Neural crest cell (in vitro differentiated cells): ENCODE results near the gene SMO. TPM values are rescaled to one million over a fixed set of nuclear protein-coding genes. Genes with fewer than 3 reads are reported as not detected.

ENCODE experiments used
- DNase-seq: peaks from one replicate; pipeline ENCODE4 v3.0.0; 2021; ENCODE audit warnings: low read depth, mixed read lengths, low spot score
- H3K27ac Mint-ChIP-seq: one replicate; pipeline ENCODE4 v1.8.0; 2021; ENCODE audit warnings: mild to moderate bottlenecking, mixed read lengths; ENCODE audit not compliant: unreplicated experiment
- H3K27me3 Mint-ChIP-seq: 2 replicates; pipeline ENCODE4 v1.8.0; 2021; ENCODE audit warnings: low read depth, mild to moderate bottlenecking, mixed read lengths
- H3K36me3 Mint-ChIP-seq: 2 replicates; pipeline ENCODE4 v1.8.0; 2021; ENCODE audit warnings: low read depth, mild to moderate bottlenecking, mixed read lengths
- H3K4me1 Mint-ChIP-seq: 2 replicates; pipeline ENCODE4 v1.8.0; 2021; ENCODE audit warnings: mixed read lengths
- H3K4me3 Mint-ChIP-seq: one replicate; pipeline ENCODE4 v1.8.0; 2021; ENCODE audit warnings: mild to moderate bottlenecking, mixed read lengths
- H3K9me3 Mint-ChIP-seq: 2 replicates; pipeline ENCODE4 v1.8.0; 2021; ENCODE audit warnings: mixed read lengths
- total RNA-seq: library from RNA; stranded (reverse); gene quantifications from 2 replicates; pipeline ENCODE4 v1.2.1, GENCODE V29; 2021
- TF ChIP-seq, protein P1 (sequence below): fragments of 200-600 bp; sonication (generic); conservative IDR thresholded peaks from 2 replicates; pipeline ENCODE4 v1.5.0; 2021; ENCODE audit warnings: antibody characterized with exemption, mild to moderate bottlenecking

Gene SMO
- total RNA-seq, 1 donor from 2014 or later: 119 TPM

GRCh38 chr7:129202058-129202777 lies 13.8 kb downstream of the SMO start:
- Mint-ChIP-seq H3K4me3 (no peak overlapping the region), H3K27ac (no peak overlapping the region), H3K4me1 (peaks cover 12% of the 10 kb centered on the region), H3K9me3 (no peaks in the 10 kb centered on the region), H3K27me3 (no peaks in the 10 kb centered on the region), H3K36me3 (peaks cover 11% of the 10 kb centered on the region)
- no peak for DNase-seq
- TF ChIP-seq, protein P1, sequence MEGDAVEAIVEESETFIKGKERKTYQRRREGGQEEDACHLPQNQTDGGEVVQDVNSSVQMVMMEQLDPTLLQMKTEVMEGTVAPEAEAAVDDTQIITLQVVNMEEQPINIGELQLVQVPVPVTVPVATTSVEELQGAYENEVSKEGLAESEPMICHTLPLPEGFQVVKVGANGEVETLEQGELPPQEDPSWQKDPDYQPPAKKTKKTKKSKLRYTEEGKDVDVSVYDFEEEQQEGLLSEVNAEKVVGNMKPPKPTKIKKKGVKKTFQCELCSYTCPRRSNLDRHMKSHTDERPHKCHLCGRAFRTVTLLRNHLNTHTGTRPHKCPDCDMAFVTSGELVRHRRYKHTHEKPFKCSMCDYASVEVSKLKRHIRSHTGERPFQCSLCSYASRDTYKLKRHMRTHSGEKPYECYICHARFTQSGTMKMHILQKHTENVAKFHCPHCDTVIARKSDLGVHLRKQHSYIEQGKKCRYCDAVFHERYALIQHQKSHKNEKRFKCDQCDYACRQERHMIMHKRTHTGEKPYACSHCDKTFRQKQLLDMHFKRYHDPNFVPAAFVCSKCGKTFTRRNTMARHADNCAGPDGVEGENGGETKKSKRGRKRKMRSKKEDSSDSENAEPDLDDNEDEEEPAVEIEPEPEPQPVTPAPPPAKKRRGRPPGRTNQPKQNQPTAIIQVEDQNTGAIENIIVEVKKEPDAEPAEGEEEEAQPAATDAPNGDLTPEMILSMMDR: no peak

GRCh38 chr7:129203050-129203741 lies 14.8 kb downstream of the SMO start:
- no peak for DNase-seq
- peaks cover 12% of the 10 kb centered on the region for H3K36me3 Mint-ChIP-seq
- TF ChIP-seq, protein P1: no peak
- no peak overlapping the region for H3K4me3 Mint-ChIP-seq
- no peaks in the 10 kb centered on the region for H3K9me3 Mint-ChIP-seq
- H3K4me1 Mint-ChIP-seq: peaks cover 12% of the 10 kb centered on the region
- no peak overlapping the region for H3K27ac Mint-ChIP-seq
- H3K27me3 Mint-ChIP-seq: no peaks in the 10 kb centered on the region

- Mint-ChIP-seq H3K4me3 (no peak overlapping the region), H3K9me3 (no peaks in the 10 kb centered on the region), H3K36me3 (peaks cover 8% of the 10 kb centered on the region), H3K4me1 (peaks cover 12% of the 10 kb centered on the region), H3K27ac (no peak overlapping the region), H3K27me3 (no peaks in the 10 kb centered on the region)
- TF ChIP-seq, protein P1: no peak
- DNase-seq: no peak
These were observed 16.8 kb downstream of the SMO start for GRCh38 chr7:129205126-129205818.

DNA sequence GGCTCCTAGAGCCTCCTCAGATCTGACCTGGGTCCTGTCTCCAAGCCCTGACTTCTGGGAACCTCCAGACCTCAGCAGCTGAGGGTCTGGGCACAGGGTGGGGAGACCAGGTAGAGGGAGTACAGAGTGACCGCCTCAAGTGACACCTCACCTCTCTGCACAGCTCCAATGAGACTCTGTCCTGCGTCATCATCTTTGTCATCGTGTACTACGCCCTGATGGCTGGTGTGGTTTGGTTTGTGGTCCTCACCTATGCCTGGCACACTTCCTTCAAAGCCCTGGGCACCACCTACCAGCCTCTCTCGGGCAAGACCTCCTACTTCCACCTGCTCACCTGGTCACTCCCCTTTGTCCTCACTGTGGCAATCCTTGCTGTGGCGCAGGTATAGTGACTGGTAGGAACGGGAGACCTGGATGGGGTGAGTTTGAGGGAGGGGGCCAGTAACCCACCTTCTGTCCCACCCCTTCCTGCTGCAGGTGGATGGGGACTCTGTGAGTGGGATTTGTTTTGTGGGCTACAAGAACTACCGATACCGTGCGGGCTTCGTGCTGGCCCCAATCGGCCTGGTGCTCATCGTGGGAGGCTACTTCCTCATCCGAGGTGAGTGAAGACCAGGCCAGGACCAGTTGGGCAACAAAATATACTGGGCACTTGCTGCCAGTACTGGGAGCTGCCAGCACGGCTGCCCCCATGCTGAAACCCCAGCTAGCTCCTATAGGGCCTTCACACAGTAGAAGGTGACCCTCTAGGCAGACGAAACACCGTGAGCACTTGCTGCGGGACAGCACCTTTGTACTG lies 17.8 kb downstream of the SMO start:
- no peaks in the 10 kb centered on the region for H3K27me3 Mint-ChIP-seq
- peaks cover 14% of the 10 kb centered on the region for H3K36me3 Mint-ChIP-seq
- H3K27ac Mint-ChIP-seq: no peak overlapping the region
- TF ChIP-seq, protein P1: no peak
- H3K4me3 Mint-ChIP-seq: no peak overlapping the region
- no peak for DNase-seq
- peaks cover 10% of the 10 kb centered on the region for H3K4me1 Mint-ChIP-seq
- no peaks in the 10 kb centered on the region for H3K9me3 Mint-ChIP-seq

DNA sequence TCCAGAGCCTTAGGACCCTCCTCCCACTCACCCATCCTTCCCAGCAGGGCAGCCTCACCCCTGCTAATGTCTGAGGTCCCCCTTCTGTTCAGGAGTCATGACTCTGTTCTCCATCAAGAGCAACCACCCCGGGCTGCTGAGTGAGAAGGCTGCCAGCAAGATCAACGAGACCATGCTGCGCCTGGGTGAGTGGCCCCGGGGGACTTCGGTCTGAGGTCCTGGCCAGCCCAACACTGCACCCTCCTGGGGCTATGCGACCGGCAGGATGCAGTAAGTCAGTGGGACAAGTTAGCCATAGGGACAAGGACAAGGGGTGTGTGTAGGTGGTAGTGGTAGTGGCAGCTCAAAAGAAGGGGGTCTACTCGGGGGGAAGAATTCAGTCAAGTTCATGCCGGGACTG lies 20.2 kb downstream of the SMO start:
- no peak overlapping the region for H3K27ac Mint-ChIP-seq
- H3K36me3 Mint-ChIP-seq: peaks cover 17% of the 10 kb centered on the region
- no peaks in the 10 kb centered on the region for H3K9me3 Mint-ChIP-seq
- no peak overlapping the region for H3K4me3 Mint-ChIP-seq
- TF ChIP-seq, protein P1: no peak
- DNase-seq: no peak
- no peaks in the 10 kb centered on the region for H3K27me3 Mint-ChIP-seq
- peaks cover under 1% of the 10 kb centered on the region for H3K4me1 Mint-ChIP-seq
